NCI-H2171 treated with DMSO at 0.1 percent for 48 hours (cell line): ENCODE measurements around the gene VWA2.

ENCODE experiments used
- DNase-seq: peaks from one replicate; lab custom pipeline; 2025; lab: John Stamatoyannopoulos, UW

Gene VWA2

DNA sequence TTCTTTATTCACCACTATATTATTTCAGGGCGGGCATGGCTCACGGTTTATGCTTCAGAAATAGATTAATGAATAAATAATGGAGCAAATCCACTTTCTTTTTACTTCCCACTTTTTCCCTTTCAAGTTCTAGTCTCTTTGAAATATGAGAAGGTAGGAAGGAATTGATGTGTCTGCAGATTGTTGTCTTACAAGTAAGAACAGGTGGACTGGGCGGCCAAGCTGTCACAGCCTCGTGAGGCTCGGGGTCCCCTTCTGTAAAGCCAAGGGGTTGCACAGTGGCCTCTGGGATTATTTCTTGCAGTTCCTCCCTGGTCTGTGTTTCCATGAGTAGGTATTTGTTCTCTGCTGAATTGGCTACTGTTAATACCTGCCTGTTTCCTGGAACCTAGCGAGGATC lies 11.2 kb downstream of the VWA2 start:
- DNase-seq, result peak; percentile 18

DNA sequence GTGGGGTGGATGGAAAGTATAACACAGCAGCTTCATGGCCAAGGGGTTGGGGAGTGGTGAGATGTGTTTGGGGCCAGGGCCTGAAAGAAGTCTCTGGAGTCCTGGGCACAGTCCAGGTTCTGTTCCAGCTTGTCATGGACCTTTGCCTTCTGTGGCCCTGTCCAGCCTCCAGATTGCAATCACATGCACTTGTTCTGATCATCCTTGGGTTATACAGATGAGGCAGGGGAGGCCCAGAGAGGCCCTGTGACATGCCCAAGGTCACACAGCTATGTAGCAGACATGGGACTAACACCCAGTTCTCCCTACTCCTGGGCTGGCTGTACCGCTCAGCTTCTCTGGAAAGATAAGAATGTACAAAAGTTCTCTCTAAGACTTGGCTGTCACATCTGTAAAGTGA lies 11.7 kb downstream of the VWA2 start:
- DNase-seq, result no peak

DNA sequence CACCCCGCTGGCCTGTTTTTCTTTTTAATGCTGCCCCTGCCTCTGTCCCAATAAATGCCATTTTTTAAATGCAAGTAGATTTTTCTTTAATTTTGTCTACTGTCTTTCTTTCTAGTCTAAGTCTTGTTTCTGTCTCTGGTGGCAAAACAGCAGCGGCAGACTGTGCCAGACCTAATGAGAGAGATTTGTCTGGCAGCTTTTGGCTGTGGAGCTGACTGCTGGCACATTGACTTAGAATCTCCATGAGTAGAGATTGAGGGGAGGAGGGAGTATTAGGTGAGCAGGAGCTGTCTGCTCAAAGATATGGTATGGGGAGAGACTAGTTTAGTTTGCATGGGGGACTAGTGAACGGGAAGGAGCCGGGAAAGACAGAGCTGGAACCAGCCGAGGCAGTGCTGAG lies 13.0 kb downstream of the VWA2 start:
- DNase-seq, result no peak

DNA sequence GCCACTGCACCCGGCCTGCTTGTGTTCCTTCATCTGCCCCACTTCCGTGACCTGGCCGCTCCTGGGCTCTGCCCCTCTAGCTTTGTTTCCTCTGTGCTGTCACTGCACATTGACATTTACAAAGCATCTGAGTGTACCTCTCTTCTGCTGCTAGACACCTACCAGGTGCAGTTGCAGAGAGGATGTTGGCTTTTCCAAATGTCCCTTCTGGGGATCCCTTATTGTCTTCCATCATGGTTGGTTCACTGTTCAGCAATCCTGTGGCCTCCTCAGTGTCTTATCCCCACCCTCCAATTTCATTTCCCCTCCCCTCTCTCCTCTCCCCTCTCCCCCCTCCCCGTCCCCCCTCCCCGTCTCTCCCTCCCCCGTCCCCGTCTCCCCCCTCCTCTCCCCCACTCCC lies 13.8 kb downstream of the VWA2 start:
- no peak for DNase-seq

DNA sequence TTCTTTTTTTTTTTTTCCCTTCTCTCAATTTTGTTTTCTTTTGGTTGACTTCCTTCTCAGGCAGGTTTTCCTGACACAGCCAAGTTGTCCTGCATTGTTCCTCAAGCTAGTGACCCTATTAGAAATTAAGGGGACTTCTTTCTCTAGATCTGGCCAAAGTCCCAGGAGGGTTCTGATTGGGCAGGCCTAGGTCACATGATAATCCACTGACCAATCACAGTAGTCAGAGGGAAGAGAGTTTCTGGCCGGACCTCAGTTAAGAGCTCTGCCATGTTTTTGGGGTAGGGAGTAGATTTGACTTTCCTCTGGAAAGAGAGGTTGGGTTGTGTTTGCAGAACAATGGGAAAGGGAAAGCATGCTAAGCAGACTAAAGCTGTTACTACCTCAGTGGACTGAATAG lies 16.2 kb downstream of the VWA2 start:
- no peak for DNase-seq

DNA sequence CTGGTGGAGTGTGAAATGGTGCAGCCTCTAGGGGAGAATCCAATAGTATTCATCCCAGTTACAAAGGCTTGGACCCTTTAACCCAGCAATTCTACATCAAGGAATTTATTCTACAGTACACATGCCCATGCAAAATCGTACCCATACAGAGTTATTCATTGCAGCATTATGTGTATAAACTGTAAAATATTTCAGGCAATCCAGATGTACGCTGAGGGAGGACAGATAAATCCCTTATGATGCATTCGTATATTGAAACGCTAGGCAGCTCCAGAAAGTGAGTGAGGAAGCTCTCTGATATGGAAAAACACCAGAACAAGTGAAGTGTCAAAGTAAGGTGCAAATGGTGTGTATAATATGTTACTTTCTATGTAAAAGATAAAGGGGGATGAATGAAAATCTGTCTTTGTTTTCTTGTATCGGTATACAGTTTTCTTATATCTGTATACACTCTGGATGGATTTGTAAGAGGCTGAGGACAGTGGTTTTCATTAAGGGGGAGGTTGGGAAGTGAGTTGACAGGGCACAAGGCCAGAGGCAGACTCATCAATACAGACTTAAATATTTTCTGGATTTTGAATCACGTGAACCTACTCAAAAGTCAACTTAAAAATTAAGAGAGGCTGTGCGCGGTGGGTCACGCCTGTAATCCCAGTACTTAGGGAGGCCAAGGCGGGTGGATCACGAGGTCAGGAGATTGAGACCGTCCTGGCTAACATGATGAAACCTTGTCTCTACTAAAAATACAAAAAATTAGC lies 17.1 kb downstream of the VWA2 start:
- no peak for DNase-seq

DNA sequence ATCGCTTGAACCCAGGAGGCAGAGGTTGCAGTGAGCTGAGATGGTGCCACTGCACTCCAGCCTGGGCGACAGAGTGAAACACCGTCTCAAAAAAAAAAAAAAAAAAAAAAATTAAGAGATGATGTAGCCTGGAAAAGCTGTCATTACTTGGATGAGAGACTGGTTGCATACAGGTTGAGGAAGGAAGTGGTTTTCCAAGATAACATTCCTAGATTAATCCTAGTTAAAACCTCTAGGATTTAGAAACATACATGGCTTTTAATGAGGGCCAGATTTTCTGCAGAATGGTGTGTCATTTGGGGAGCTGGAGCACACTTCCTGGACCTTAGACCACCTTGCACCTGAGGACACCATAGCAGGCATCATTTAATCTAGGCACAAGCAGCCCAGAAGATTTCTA lies 17.8 kb downstream of the VWA2 start:
- DNase-seq, result no peak

DNA sequence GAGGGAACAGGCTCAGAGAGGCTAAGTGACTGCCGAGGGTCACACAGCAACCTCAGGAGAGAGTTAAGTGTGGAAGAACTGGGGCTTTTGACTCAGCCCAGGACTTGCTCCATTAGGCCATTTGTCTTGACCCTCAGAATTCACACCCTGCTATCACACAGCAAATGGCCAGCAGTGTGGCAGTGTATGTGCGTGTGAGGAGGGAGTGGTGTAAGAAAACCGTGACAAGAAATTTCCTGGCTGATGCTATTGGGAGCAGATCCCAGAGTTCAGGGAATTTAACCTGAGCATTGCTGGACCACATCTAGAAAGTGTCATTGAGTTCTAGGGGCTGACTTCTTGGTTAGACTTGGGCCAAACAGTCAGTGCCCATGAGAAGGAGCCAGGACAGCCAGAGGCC lies 18.4 kb downstream of the VWA2 start:
- DNase-seq, result no peak

DNA sequence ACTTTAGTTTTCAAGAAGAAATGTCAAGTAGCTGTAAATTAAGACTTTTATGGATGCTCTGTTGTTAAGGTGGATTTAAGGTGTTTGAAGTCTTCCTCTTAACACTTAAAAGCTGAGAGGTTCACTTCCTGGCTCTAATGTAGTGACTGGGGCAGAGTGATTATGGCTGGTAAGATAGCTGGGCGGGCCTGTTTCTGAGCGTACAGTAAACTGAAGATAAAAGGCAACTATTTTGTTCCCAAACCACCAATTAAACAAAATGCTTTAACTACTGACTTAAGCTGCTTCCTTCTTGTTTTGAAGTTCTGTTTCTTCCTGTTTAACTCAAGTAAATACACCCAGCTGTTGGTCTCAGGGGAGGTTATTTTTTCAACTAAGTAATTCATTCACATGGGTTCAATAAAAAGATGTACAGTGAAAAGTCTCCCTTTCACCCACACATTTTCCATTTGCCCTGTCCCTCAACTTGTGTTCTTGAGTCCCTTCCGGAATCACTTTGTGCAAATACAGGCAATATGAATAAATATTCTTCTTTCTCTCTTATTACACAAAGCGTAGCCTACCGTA lies 19.3 kb downstream of the VWA2 start:
- no peak for DNase-seq

DNA sequence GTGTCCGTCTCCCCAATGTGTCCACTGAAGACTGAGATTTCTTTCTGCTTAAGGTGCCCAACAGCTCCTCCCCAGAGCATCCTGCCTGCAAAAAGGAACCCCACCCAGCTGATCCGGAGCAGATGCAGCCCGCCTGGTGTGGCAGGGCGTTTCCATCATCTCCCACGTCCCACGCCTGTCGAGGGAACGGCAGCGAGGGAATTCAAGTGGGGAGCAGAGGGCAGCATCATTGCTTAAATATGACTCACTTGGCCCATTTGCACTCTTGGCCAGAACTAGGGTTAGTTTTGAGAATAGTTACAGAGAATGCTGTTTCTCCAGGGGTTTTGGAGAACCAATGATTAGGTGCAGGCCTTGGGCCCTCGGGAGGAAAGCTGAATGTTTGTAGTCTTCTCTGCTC lies 20.8 kb downstream of the VWA2 start:
- DNase-seq, result no peak

DNA sequence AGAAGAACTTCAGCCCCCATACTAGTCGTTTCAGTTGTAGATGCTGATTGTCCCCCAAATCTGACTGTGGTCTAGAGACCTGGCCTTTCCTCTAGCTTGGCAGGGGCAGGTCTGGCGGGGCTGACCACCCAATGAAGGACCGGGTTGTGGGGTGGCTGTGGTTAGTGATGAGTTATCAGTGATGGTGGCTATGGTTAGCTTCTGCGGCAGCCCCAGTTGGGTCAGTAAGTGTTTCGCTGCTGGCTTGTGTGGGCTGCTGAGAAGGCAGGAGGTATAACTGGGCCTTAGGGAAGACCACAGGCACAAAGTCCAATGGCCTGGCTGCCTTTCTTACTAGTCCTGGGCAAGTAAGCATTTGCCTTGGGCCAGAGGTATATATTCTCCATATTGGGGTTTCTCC lies 21.3 kb downstream of the VWA2 start:
- no peak for DNase-seq

DNA sequence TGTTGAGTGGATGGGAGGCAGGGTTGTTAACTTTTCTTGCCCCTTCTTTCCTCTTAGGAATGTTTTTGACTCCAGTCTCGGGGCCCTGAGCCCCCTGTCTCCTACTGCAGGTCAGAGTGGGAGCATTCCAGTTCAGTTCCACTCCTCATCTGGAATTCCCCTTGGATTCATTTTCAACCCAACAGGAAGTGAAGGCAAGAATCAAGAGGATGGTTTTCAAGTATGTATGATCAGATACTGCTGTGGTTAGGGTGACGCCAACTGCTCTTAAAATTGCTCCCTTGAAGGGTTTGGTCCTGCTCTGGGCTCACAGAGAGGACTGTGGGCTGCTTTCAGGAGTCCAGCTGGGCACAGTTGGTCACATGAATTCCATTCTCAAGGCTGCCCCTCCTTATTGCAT lies 22.0 kb downstream of the VWA2 start:
- no peak for DNase-seq

DNA sequence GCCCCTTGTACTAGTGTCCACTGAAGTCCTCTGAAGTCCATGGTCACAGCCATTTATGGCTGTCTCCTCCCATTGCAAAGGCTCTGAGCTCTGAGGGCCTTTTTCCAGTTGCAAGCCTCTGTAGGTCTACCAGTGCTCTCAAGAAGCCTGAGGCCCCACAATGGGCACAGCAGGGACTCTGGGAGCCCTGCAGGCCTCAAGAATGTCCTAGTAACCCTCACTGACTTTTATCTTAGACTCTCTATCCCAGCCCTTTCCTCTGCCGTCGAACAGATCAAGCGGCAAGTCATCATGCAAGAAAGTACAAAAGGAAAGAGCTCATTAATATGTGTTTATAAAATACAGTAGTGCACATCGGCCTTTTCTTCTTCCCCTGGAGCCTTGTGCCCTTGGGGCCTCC lies 23.4 kb downstream of the VWA2 start:
- DNase-seq, result no peak

DNA sequence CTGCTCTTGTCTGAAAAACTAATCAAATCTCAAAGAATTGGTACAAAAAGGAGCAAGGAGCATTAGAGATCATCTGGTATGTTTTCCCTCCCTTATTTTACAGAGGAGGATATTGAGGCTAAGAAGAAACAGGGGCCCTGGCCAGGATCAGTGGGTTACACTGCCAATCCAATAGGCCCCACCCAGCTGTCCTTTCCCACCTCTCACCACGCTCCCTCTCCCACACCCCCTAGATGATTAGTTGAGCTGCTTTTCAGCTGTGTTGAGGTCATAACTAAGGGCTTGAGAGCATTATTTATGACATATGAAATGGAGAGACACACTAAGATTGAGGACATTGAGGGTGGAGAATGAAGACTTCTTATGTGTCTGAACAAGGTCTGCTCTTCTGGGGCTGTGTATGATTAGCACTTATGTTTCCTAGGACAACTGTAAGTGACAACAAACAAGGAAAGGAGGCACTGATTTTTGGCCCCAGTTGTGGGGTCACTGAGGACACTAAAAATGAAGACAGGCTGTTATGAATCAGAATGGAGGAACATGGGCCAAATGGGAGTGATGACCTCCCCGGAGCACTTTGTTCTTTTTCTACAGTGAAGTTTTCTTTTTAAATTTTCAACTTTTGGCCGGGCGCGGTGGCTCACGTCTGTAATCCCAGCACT lies 26.5 kb downstream of the VWA2 start:
- DNase-seq, result no peak

DNA sequence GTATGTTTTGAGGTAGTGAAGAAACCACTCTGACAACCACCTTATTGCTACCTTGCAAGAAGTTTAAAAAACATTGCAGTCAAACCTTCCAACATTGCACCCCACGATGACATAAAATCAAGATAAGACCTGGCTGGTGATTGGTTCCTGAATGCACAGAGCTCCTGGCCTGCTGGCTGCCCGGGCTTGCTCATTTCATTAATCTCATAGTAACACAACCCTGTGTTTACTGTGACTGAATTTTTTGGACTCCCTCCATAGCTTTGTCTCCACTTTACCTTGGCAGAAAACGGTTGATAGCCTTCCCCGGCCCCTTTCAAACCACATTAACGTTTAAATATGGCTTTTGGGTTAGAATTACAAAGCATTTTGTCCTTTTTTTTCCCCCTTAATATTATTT lies 27.5 kb downstream of the VWA2 start:
- peak; percentile 69 for DNase-seq

DNA sequence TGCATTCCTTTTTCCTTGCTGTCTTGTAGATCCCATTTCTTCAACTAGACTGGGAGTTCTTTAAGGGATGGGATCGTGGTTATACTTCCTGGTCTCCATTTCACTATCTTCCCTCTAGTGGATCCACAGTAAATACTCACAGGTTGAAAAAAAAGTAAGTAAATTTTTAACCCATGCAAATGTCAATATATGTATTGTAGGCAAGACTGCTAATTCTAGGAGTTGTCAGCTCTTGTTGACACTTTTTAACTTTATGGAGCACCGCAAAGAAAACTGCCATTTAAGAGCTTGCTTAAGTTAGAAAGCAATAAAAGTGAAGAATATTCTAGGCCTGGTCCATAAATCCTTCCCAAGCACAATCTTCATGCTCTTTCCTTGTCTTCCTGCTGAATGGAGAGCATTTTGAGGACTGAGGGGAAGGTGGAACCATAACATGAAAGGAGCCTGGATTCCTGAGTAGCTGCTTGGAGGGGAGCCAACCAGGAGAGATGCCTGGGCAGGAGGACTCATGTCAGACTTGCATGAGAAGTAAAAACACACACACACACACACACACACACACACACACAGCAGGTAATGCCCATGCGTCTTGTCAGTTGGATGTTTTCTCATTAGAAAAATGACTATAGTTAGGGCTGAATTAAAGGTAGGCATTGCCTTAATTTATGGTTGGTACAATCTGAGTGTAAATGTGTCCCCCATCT lies 32.2 kb downstream of the VWA2 start:
- DNase-seq, result no peak

DNA sequence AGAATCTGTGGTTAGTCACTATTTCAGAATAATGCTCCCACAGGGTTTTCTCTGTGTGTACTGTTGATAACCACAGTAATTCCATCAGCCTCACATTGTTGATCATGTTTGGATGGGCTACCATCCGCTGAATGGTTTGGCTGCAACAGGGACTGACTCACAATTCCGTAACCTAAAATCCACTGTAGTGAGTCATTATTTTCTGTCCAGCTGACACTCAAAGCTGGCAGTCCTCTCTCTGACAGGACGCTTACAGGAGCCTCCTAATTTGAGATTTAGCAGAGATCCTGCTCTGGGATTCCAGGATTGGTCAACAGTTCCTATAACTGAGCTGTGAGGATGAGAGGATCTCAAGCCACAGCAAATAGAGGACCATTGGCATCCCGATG lies 32.7 kb downstream of the VWA2 start:
- no peak for DNase-seq

DNA sequence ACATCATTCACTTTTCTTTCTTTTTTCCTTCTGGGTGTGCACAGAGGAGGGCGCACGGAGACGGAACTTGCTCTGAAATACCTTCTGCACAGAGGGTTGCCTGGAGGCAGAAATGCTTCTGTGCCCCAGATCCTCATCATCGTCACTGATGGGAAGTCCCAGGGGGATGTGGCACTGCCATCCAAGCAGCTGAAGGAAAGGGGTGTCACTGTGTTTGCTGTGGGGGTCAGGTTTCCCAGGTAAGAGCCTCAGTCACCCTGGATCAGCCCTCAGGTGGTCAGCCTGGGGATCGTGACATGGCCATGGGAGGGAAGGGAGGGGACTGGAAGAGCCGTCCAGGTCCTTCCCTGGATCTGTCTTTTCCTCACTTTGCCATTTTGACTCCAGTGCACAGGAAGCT lies 33.6 kb downstream of the VWA2 start:
- DNase-seq, result no peak

DNA sequence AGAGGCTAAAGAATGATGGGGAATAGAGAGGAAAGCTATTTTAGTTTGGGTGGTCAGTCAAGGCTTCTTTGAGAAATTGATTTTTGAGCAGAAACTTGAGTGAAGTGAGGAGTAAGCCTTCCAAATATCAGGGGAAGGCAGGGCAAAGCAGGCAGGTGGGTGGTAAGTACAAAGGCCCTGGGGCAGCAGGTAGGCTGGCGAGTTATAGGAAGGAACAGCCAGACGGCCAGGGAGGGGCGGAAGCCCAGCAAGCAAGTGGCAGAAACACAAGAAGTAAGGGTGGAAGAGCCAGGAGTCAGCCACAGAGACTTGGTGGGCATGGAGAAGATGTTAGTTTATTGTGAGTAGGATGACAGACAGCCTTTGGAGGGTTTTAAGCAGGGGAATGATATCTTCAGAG lies 34.9 kb downstream of the VWA2 start:
- DNase-seq, result no peak

DNA sequence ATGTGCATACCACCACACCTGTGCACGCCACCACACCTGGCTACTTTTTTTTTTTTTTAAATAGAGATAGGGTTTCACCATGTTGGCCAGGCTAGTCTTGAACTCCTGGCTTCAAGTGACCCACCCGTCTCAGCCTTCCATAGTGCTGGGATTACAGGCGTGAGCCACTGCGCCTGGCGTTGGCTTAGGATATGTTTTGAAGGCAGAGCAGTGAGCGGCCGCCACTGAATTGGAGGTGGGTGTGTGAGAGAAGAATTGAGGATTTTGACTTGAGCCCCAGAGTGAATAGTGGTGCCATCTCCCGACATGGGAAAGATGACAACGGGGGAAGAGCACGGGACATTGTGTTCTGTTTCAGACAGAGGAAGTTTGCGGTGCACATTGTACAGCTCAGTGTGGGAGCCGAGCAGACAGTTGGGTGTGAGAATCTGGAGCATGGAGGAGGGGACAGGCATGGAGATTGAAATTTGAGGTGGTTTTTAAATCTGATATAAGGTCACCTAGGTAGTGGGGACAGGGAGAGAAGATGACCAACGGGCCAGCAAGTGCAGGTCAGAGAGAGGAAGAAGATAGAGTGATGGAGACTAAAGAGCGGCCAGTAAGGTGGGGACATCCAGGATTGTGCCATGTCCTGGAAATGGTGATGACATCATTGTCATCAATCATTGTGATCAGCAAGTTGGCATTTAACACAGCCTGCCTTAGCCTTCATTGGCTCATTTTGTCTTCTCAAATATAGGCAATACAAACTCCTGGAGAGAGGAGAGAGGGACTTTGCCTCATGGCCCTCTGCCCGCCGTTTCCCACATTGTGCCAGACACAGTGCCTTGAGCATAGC lies 35.8 kb downstream of the VWA2 start:
- DNase-seq, result no peak

DNA sequence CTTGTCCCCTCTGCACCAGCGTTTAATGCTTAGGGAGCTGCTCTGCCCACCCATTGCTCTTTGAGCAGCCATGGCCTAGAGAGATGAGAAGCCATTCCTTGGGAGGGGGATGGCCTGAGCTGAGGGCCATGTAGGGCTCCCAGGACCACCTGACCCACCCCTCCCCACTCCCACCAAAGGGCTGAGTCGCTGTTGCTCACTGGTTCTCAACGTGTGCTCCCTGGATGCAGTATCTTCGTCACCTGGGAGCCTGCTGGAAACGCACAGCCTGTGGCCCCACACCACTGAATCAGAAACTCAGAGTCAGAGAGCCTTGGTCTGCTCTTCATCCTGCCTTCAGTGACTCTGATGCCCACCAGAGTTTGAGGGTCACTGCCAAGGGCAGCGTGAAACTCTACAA lies 37.0 kb downstream of the VWA2 start:
- no peak for DNase-seq

DNA sequence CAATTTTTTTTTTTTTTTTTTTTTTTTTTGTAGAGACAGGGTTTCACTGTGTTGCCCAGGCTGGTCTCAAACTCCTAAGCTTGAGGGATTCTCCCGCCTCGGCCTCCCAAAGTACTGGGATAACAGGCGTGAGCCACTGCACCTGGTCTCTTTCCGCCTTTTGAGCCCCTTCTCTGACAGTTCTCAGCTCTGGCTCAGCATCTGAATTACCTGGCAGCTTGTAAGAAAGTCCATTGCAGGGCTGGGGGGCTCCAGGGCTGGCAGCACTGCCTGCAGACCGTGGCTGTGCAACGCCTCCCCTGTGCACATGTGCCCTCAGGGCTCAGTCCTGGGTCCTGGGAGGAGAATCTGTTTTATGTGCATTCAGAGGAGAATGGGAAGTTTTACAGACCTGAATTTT lies 37.6 kb downstream of the VWA2 start:
- no peak for DNase-seq
